Colonic mucosa (tissue), 4 donors: Measurements from ENCODE around the gene PROB1. TPM values are rescaled to one million over a fixed set of nuclear protein-coding genes. Genes with fewer than 3 reads are reported as not detected.
"Not testable (repeated sequence)": the region's sequence is repeated elsewhere in the genome, so short reads cannot be mapped to it uniquely, and the experiment has no call there.

ENCODE experiments used
- DNase-seq: peaks from one replicate; pipeline ENCODE4 v3.0.0-alpha.2; 2020
- H3K27ac ChIP-seq: fragments of 200-600 bp; one replicate; pipeline ENCODE4 v1.8.0; 2021
- H3K27me3 ChIP-seq: fragments of 200-600 bp; one replicate; pipeline ENCODE4 v1.8.0; 2021
- H3K36me3 ChIP-seq: fragments of 200-600 bp; one replicate; pipeline ENCODE4 v1.8.0; 2021
- H3K4me1 ChIP-seq: fragments of 200-600 bp; one replicate; pipeline ENCODE4 v1.8.0; 2021; ENCODE audit warnings: mild to moderate bottlenecking
- H3K4me3 ChIP-seq: fragments of 200-600 bp; one replicate; pipeline ENCODE4 v1.8.0; 2021
- H3K9ac ChIP-seq, 2 donors: one replicate each; pipeline ENCODE4 v1.7.0; 2013; ENCODE audit warnings: control low read depth in 2 of 2, low read depth in 2 of 2, low read length in 2 of 2
- H3K9me3 ChIP-seq: fragments of 200-600 bp; one replicate; pipeline ENCODE4 v1.8.0; 2021
- CTCF ChIP-seq: fragments of 200-600 bp; IDR thresholded peaks from one replicate; pipeline ENCODE4 v1.8.0; 2022; ENCODE audit warnings: antibody characterized with exemption, mild to moderate bottlenecking
- intact Hi-C: fragments of 100-400 bp; cut with DNase I; formaldehyde crosslinking; loops from one replicate; pipeline ENCODE4 v1.14.1; 2022
- total RNA-seq, 2 donors: library from RNA; stranded (reverse); fragmentation: NEBNext Ultra II Directional in 1 of 2; extraction: Animal tissue kit (Norgen Biotek cat#: 25700) in 1 of 2; gene quantifications; one replicate each; pipeline ENCODE4 v1.2.1, GENCODE V29; 2021
- donor health status: healthy.
- donor health status: DM: no; HTN: no; CAD: no.
- donor health status: DM: no; HTN: no; CAD: no.

The PROB1 gene
- total RNA-seq, 2 donors from 2014 or later: 0.48 to 0.96 TPM

- Histone ChIP-seq H3K4me3 (no peak overlapping the region), H3K27ac (no peak overlapping the region), H3K9ac (no peak overlapping the region), H3K27me3 (no peaks in the 10 kb centered on the region), H3K36me3 (no peaks in the 10 kb centered on the region), H3K4me1 (no peaks in the 10 kb centered on the region), H3K9me3 (no peaks in the 10 kb centered on the region)
- DNase-seq: no peak
- TF ChIP-seq CTCF: no peak
- intact Hi-C loops: no loop called here
These were observed 36.8 kb downstream of the PROB1 start for GRCh38 chr5:139358064-139358463.

- H3K27ac ChIP-seq, H3K36me3 ChIP-seq, DNase-seq, H3K27me3 ChIP-seq, H3K9ac ChIP-seq, H3K4me1 ChIP-seq, intact Hi-C loops, H3K9me3 ChIP-seq, H3K4me3 ChIP-seq: not testable (repeated sequence)
These were observed 39.0 kb downstream of the PROB1 start for GRCh38 chr5:139355900-139356299.

GRCh38 chr5:139354186-139354585 is 40.7 kb downstream of the PROB1 start:
- no peak overlapping the region for H3K27ac ChIP-seq
- TF ChIP-seq CTCF: no peak
- H3K9me3 ChIP-seq: no peaks in the 10 kb centered on the region
- no peak overlapping the region for H3K9ac ChIP-seq
- no peaks in the 10 kb centered on the region for H3K4me1 ChIP-seq
- H3K36me3 ChIP-seq: no peaks in the 10 kb centered on the region
- no peak for DNase-seq
- H3K4me3 ChIP-seq: no peak overlapping the region
- intact Hi-C loops: no loop called here
- H3K27me3 ChIP-seq: no peaks in the 10 kb centered on the region

GRCh38 chr5:139347863-139348262 is 47.0 kb downstream of the PROB1 start:
- H3K4me3 ChIP-seq, intact Hi-C loops, H3K4me1 ChIP-seq: not testable (repeated sequence)

GRCh38 chr5:139345442-139345841 is 49.5 kb downstream of the PROB1 start:
- DNase-seq, H3K27me3 ChIP-seq, intact Hi-C loops, H3K4me1 ChIP-seq, H3K9ac ChIP-seq, H3K27ac ChIP-seq, H3K4me3 ChIP-seq, H3K9me3 ChIP-seq, H3K36me3 ChIP-seq: not testable (repeated sequence)

More at GRCh38 chr5:139347863-139348262, 47.0 kb downstream of the PROB1 start:
- H3K9ac ChIP-seq, H3K27me3 ChIP-seq, H3K27ac ChIP-seq, H3K9me3 ChIP-seq, DNase-seq, H3K36me3 ChIP-seq: not testable (repeated sequence)

GRCh38 chr5:139344177-139344576 is 50.7 kb downstream of the PROB1 start:
- no peak overlapping the region for H3K9ac ChIP-seq

More at GRCh38 chr5:139344177-139344576, 50.7 kb downstream of the PROB1 start:
- Histone ChIP-seq H3K4me1 (peaks cover 10% of the 10 kb centered on the region), H3K36me3 (no peaks in the 10 kb centered on the region), H3K4me3 (no peak overlapping the region), H3K9me3 (no peaks in the 10 kb centered on the region), H3K27me3 (no peaks in the 10 kb centered on the region), H3K27ac (no peak overlapping the region)
- intact Hi-C loops: loop anchor here (5.0 kb wide), 2 partner anchors 47 to 48 kb away; no protein-coding TSS in a partner anchor
- no peak for DNase-seq
- no peak for TF ChIP-seq CTCF
